IMR-90 (cell line): ENCODE results near the gene BMP15.

Experiments
- BHLHE40 ChIP-seq: fragments of 150-350 bp; IDR thresholded peaks from 2 replicates; pipeline ENCODE4 v1.6.1; 2016; ENCODE audit warnings: mild to moderate bottlenecking, low read depth, low read length
- CEBPB ChIP-seq: IDR thresholded peaks from 2 replicates; pipeline ENCODE4 v1.6.1; 2012; ENCODE audit warnings: low read depth, low read length, improper control_type of control experiment
- CHD1 ChIP-seq: IDR thresholded peaks from 2 replicates; pipeline ENCODE4 v1.6.1; 2012; ENCODE audit warnings: low read depth, low read length, improper control_type of control experiment
- CTCF ChIP-seq: conservative IDR thresholded peaks from 2 replicates; pipeline ENCODE4 v1.5.1; 2012; ENCODE audit warnings: mild to moderate bottlenecking, low read depth, low read length, improper control_type of control experiment
- ELK1 ChIP-seq: fragments of 150-350 bp; IDR thresholded peaks from 2 replicates; pipeline ENCODE4 v1.6.1; 2016; ENCODE audit warnings: low read depth, mild to moderate bottlenecking, low read length, moderate library complexity, borderline replicate concordance
- FOS ChIP-seq: fragments of 150-350 bp; IDR thresholded peaks from 2 replicates; pipeline ENCODE4 v1.6.1; 2016; ENCODE audit warnings: low read depth, low read length
- MAFK ChIP-seq: IDR thresholded peaks from 2 replicates; pipeline ENCODE4 v1.6.1; 2012; ENCODE audit warnings: low read depth, low read length, improper control_type of control experiment
- POLR2A ChIP-seq: IDR thresholded peaks from 2 replicates; pipeline ENCODE4 v1.6.1; 2012; ENCODE audit warnings: mild to moderate bottlenecking, low read depth, low read length
- RAD21 ChIP-seq: IDR thresholded peaks from 2 replicates; pipeline ENCODE4 v1.6.1; 2012; ENCODE audit warnings: low read length, improper control_type of control experiment

DNA sequence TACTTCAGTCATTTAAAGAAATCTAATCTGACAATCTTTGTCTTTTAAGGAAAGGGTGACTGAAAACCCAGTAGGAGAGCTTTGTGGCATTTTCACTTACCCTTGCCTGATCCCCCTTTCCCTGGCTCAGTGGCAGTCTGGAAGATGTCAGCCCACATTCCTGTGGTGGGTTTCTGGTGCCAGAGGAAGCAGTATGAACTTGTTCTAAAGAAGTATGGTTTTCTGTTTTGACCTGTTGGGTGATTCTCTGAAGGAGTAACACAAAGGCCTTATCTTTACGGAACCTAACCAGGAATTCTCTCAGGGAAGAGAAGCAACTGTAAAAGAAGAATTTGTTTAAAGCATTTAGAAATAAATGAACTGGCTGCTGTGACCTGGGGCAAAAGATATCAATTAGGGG lies 41.9 kb downstream of the BMP15 start:
- TF ChIP-seq RAD21 (no peak), CTCF (no peak), MAFK (no peak), POLR2A (no peak), CHD1 (no peak), CEBPB (no peak), BHLHE40 (no peak), FOS (no peak), ELK1 (no peak)
